ENCODE data around the gene TMEM178A.
"Not testable (repeated sequence)": the region's sequence is repeated elsewhere in the genome, so short reads cannot be mapped to it uniquely, and the experiment has no call there.

TMEM178A gene

GRCh38 chr2:39665811-39666490, at the start of gene TMEM178A:
TMEM178A (plus strand) TSS chr2:39665917; CDS start chr2:39665975, 58 bp downstream.
- H3K36me3 ChIP-seq (ENCODE audit: control insufficient read depth in 1 of 2, insufficient read depth in 2 of 2, low read length in 2 of 2) = no peaks in the 10 kb centered on the region
- H3K4me3 ChIP-seq (ENCODE audit: low read depth in 1 of 2, low read length in 2 of 2) = peak within 1 kb of the TSS; percentile 38 to 57
- H3K27me3 ChIP-seq (ENCODE audit: control insufficient read depth in 1 of 2, insufficient read depth in 2 of 2, low read length in 2 of 2) = peaks cover 32 to 57% of the 10 kb centered on the region in 2 donors
- no peak within 1 kb of the TSS for H3K27ac ChIP-seq (ENCODE audit: low read depth, low read length)
- peaks cover 4 to 6% of the 10 kb centered on the region in 2 donors for H3K4me1 ChIP-seq (ENCODE audit: control insufficient read depth in 1 of 2, insufficient read depth in 2 of 2, low read length in 2 of 2)
- no peak within 1 kb of the TSS for H3K9ac ChIP-seq (ENCODE audit: low read depth in 1 of 2, low read length in 2 of 2)
- no peaks in the 10 kb centered on the region for H3K9me3 ChIP-seq (ENCODE audit: control insufficient read depth in 1 of 2, low read length in 2 of 2)

- no peaks in the 10 kb centered on the region for H3K27me3 ChIP-seq (ENCODE audit: control insufficient read depth in 1 of 2, insufficient read depth in 2 of 2, low read length in 2 of 2)
- H3K9me3 ChIP-seq (ENCODE audit: control insufficient read depth in 1 of 2, low read length in 2 of 2) = no peaks in the 10 kb centered on the region
- no peak overlapping the region for H3K27ac ChIP-seq (ENCODE audit: low read depth, low read length)
- no peaks in the 10 kb centered on the region for H3K36me3 ChIP-seq (ENCODE audit: control insufficient read depth in 1 of 2, insufficient read depth in 2 of 2, low read length in 2 of 2)
- H3K9ac ChIP-seq (ENCODE audit: low read depth in 1 of 2, low read length in 2 of 2) = no peak overlapping the region
- no peak overlapping the region for H3K4me3 ChIP-seq (ENCODE audit: low read depth in 1 of 2, low read length in 2 of 2)
- H3K4me1 ChIP-seq (ENCODE audit: control insufficient read depth in 1 of 2, insufficient read depth in 2 of 2, low read length in 2 of 2) = peaks cover 0 to 6% of the 10 kb centered on the region in 2 donors
These were observed 47.5 kb upstream of the TMEM178A start for GRCh38 chr2:39618236-39618635.

GRCh38 chr2:39618736-39619135, 47.0 kb upstream of the TMEM178A start:
- no peak overlapping the region for H3K9ac ChIP-seq (ENCODE audit: low read depth in 1 of 2, low read length in 2 of 2)
- peaks cover 0 to 6% of the 10 kb centered on the region in 2 donors for H3K4me1 ChIP-seq (ENCODE audit: control insufficient read depth in 1 of 2, insufficient read depth in 2 of 2, low read length in 2 of 2)
- no peak overlapping the region for H3K27ac ChIP-seq (ENCODE audit: low read depth, low read length)
- no peak overlapping the region for H3K4me3 ChIP-seq (ENCODE audit: low read depth in 1 of 2, low read length in 2 of 2)
- no peaks in the 10 kb centered on the region for H3K36me3 ChIP-seq (ENCODE audit: control insufficient read depth in 1 of 2, insufficient read depth in 2 of 2, low read length in 2 of 2)
- H3K27me3 ChIP-seq (ENCODE audit: control insufficient read depth in 1 of 2, insufficient read depth in 2 of 2, low read length in 2 of 2) = no peaks in the 10 kb centered on the region
- no peaks in the 10 kb centered on the region for H3K9me3 ChIP-seq (ENCODE audit: control insufficient read depth in 1 of 2, low read length in 2 of 2)

GRCh38 chr2:39620067-39620466, 45.6 kb upstream of the TMEM178A start:
- H3K9ac ChIP-seq (ENCODE audit: low read depth in 1 of 2, low read length in 2 of 2) = no peak overlapping the region
- H3K9me3 ChIP-seq (ENCODE audit: control insufficient read depth in 1 of 2, low read length in 2 of 2) = no peaks in the 10 kb centered on the region
- no peak overlapping the region for H3K4me3 ChIP-seq (ENCODE audit: low read depth in 1 of 2, low read length in 2 of 2)
- no peaks in the 10 kb centered on the region for H3K27me3 ChIP-seq (ENCODE audit: control insufficient read depth in 1 of 2, insufficient read depth in 2 of 2, low read length in 2 of 2)
- H3K4me1 ChIP-seq (ENCODE audit: control insufficient read depth in 1 of 2, insufficient read depth in 2 of 2, low read length in 2 of 2) = peaks cover 0 to 6% of the 10 kb centered on the region in 2 donors
- no peaks in the 10 kb centered on the region for H3K36me3 ChIP-seq (ENCODE audit: control insufficient read depth in 1 of 2, insufficient read depth in 2 of 2, low read length in 2 of 2)
- H3K27ac ChIP-seq (ENCODE audit: low read depth, low read length) = no peak overlapping the region

GRCh38 chr2:39621596-39621995, 44.1 kb upstream of the TMEM178A start:
- Histone ChIP-seq H3K9ac (ENCODE audit: low read depth in 1 of 2, low read length in 2 of 2) (no peak overlapping the region), H3K36me3 (ENCODE audit: control insufficient read depth in 1 of 2, insufficient read depth in 2 of 2, low read length in 2 of 2) (no peaks in the 10 kb centered on the region), H3K4me1 (ENCODE audit: control insufficient read depth in 1 of 2, insufficient read depth in 2 of 2, low read length in 2 of 2) (peaks cover 0 to 6% of the 10 kb centered on the region in 2 donors), H3K27ac (ENCODE audit: low read depth, low read length) (no peak overlapping the region), H3K27me3 (ENCODE audit: control insufficient read depth in 1 of 2, insufficient read depth in 2 of 2, low read length in 2 of 2) (no peaks in the 10 kb centered on the region), H3K4me3 (ENCODE audit: low read depth in 1 of 2, low read length in 2 of 2) (no peak overlapping the region), H3K9me3 (ENCODE audit: control insufficient read depth in 1 of 2, low read length in 2 of 2) (no peaks in the 10 kb centered on the region)

- no peak overlapping the region for H3K27ac ChIP-seq (ENCODE audit: low read depth, low read length)
- H3K4me3 ChIP-seq (ENCODE audit: low read depth in 1 of 2, low read length in 2 of 2) = no peak overlapping the region
- H3K4me1 ChIP-seq (ENCODE audit: control insufficient read depth in 1 of 2, insufficient read depth in 2 of 2, low read length in 2 of 2) = peaks cover 0 to 6% of the 10 kb centered on the region in 2 donors
- no peaks in the 10 kb centered on the region for H3K36me3 ChIP-seq (ENCODE audit: control insufficient read depth in 1 of 2, insufficient read depth in 2 of 2, low read length in 2 of 2)
- H3K9me3 ChIP-seq (ENCODE audit: control insufficient read depth in 1 of 2, low read length in 2 of 2) = no peaks in the 10 kb centered on the region
- H3K27me3 ChIP-seq (ENCODE audit: control insufficient read depth in 1 of 2, insufficient read depth in 2 of 2, low read length in 2 of 2) = no peaks in the 10 kb centered on the region
- H3K9ac ChIP-seq (ENCODE audit: low read depth in 1 of 2, low read length in 2 of 2) = no peak overlapping the region
These were observed 42.9 kb upstream of the TMEM178A start for GRCh38 chr2:39622860-39623259.

- no peaks in the 10 kb centered on the region for H3K9me3 ChIP-seq (ENCODE audit: control insufficient read depth in 1 of 2, low read length in 2 of 2)
- H3K27ac ChIP-seq (ENCODE audit: low read depth, low read length) = no peak overlapping the region
- no peak overlapping the region for H3K4me3 ChIP-seq (ENCODE audit: low read depth in 1 of 2, low read length in 2 of 2)
These were observed 41.8 kb upstream of the TMEM178A start for GRCh38 chr2:39623917-39624316.

GRCh38 chr2:39625193-39625926, 40.4 kb upstream of the TMEM178A start:
- Histone ChIP-seq H3K9me3 (ENCODE audit: control insufficient read depth in 1 of 2, low read length in 2 of 2) (no peaks in the 10 kb centered on the region), H3K27me3 (ENCODE audit: control insufficient read depth in 1 of 2, insufficient read depth in 2 of 2, low read length in 2 of 2) (no peaks in the 10 kb centered on the region), H3K27ac (ENCODE audit: low read depth, low read length) (no peak overlapping the region), H3K4me3 (ENCODE audit: low read depth in 1 of 2, low read length in 2 of 2) (no peak overlapping the region), H3K4me1 (ENCODE audit: control insufficient read depth in 1 of 2, insufficient read depth in 2 of 2, low read length in 2 of 2) (peaks cover 0 to 1% of the 10 kb centered on the region in 2 donors), H3K9ac (ENCODE audit: low read depth in 1 of 2, low read length in 2 of 2) (no peak overlapping the region), H3K36me3 (ENCODE audit: control insufficient read depth in 1 of 2, insufficient read depth in 2 of 2, low read length in 2 of 2) (no peaks in the 10 kb centered on the region)

More at GRCh38 chr2:39623917-39624316, 41.8 kb upstream of the TMEM178A start:
- H3K27me3 ChIP-seq (ENCODE audit: control insufficient read depth in 1 of 2, insufficient read depth in 2 of 2, low read length in 2 of 2) = no peaks in the 10 kb centered on the region
- no peak overlapping the region for H3K9ac ChIP-seq (ENCODE audit: low read depth in 1 of 2, low read length in 2 of 2)
- no peaks in the 10 kb centered on the region for H3K36me3 ChIP-seq (ENCODE audit: control insufficient read depth in 1 of 2, insufficient read depth in 2 of 2, low read length in 2 of 2)
- H3K4me1 ChIP-seq (ENCODE audit: control insufficient read depth in 1 of 2, insufficient read depth in 2 of 2, low read length in 2 of 2) = peaks cover 0 to 6% of the 10 kb centered on the region in 2 donors

- Histone ChIP-seq H3K9ac (ENCODE audit: low read depth in 1 of 2, low read length in 2 of 2) (no peak overlapping the region), H3K9me3 (ENCODE audit: control insufficient read depth in 1 of 2, low read length in 2 of 2) (no peaks in the 10 kb centered on the region), H3K4me3 (ENCODE audit: low read depth in 1 of 2, low read length in 2 of 2) (no peak overlapping the region), H3K36me3 (ENCODE audit: control insufficient read depth in 1 of 2, insufficient read depth in 2 of 2, low read length in 2 of 2) (no peaks in the 10 kb centered on the region), H3K4me1 (ENCODE audit: control insufficient read depth in 1 of 2, insufficient read depth in 2 of 2, low read length in 2 of 2) (no peaks in the 10 kb centered on the region), H3K27me3 (ENCODE audit: control insufficient read depth in 1 of 2, insufficient read depth in 2 of 2, low read length in 2 of 2) (no peaks in the 10 kb centered on the region), H3K27ac (ENCODE audit: low read depth, low read length) (no peak overlapping the region)
These were observed 39.8 kb upstream of the TMEM178A start for GRCh38 chr2:39625927-39626270.

- not testable (repeated sequence) for H3K9ac ChIP-seq (ENCODE audit: low read depth in 1 of 2, low read length in 2 of 2); H3K4me3 ChIP-seq (ENCODE audit: low read depth in 1 of 2, low read length in 2 of 2); H3K27ac ChIP-seq (ENCODE audit: low read depth, low read length); H3K9me3 ChIP-seq (ENCODE audit: control insufficient read depth in 1 of 2, low read length in 2 of 2); H3K27me3 ChIP-seq (ENCODE audit: control insufficient read depth in 1 of 2, insufficient read depth in 2 of 2, low read length in 2 of 2); H3K36me3 ChIP-seq (ENCODE audit: control insufficient read depth in 1 of 2, insufficient read depth in 2 of 2, low read length in 2 of 2); H3K4me1 ChIP-seq (ENCODE audit: control insufficient read depth in 1 of 2, insufficient read depth in 2 of 2, low read length in 2 of 2)
These were observed 37.4 kb upstream of the TMEM178A start for GRCh38 chr2:39628346-39628745.

Measured in duodenal mucosa (tissue), 2 donors.